ENCODE measurements around the gene CPNE6.

- TF ChIP-seq CTCF (IDR thresholded peaks at IDR 0.05) (no peak), EP300 (IDR thresholded peaks at IDR 0.05; ENCODE audit: borderline replicate concordance in 1 of 2, low read depth in 1 of 2, low read length in 1 of 2) (no peak), POLR2AphosphoS5 (IDR thresholded peaks at IDR 0.05; ENCODE audit: low read depth, low read length) (no peak), USF1 (IDR thresholded peaks at IDR 0.05; ENCODE audit: borderline replicate concordance, low read depth) (no peak), RXRA (IDR thresholded peaks at IDR 0.05; ENCODE audit: borderline replicate concordance, low read depth) (no peak), MXI1 (IDR thresholded peaks at IDR 0.05; ENCODE audit: low read depth, low read length) (no peak), MAX (IDR thresholded peaks at IDR 0.05; ENCODE audit: low read depth) (no peak), EZH2phosphoT487 (IDR thresholded peaks at IDR 0.05; ENCODE audit: borderline replicate concordance, low read depth) (no peak), PBX3 (IDR thresholded peaks at IDR 0.05) (no peak), RCOR1 (IDR thresholded peaks at IDR 0.05; ENCODE audit: low read length) (no peak), JUND (IDR thresholded peaks at IDR 0.05) (no peak), YY1 (IDR thresholded peaks at IDR 0.05; ENCODE audit: low read depth) (no peak), FOXM1 (IDR thresholded peaks at IDR 0.05; ENCODE audit: low read depth) (no peak), ZBTB33 (IDR thresholded peaks at IDR 0.05; ENCODE audit: borderline replicate concordance, low read depth) (no peak)
Measured at GRCh38 chr14:24040692-24041091, 30.7 kb upstream of the CPNE6 start.

Measured in SK-N-SH (cell line).